Fibroblast of gingiva (primary cell): ENCODE measurements around the gene DCK.
"Not testable (repeated sequence)": the region's sequence is repeated elsewhere in the genome, so short reads cannot be mapped to it uniquely, and the experiment has no call there.

ENCODE experiments used
- DNase-seq: peaks from one replicate; pipeline ENCODE4 v3.0.0-alpha.2; 2011; ENCODE audit warnings: low read depth

The DCK gene

GRCh38 chr4:71001363-71001762 lies 7.9 kb downstream of the DCK start:
- DNase-seq = not testable (repeated sequence)

GRCh38 chr4:71004281-71004851 lies 10.9 kb downstream of the DCK start:
- no peak for DNase-seq

DNA sequence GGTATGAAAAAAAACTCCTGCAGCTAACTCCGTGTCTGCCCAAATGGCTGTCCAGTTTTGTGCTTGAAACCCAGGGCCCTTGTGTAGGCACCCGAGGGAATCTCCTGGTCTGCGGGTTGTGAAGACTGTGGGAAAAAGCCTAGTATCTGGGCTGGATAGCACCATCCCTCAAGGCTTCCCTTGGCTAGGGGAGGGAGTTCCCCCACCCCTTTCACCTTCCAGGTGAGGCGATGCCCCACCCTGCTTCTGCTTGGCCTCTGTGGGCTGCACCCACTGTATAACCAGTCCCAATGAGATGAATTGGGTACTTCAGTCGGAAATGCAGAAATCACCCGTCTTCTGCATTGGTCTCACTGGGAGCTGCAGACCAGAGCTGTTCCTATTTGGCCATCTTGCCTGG lies 11.6 kb downstream of the DCK start:
- DNase-seq = not testable (repeated sequence)

DNA sequence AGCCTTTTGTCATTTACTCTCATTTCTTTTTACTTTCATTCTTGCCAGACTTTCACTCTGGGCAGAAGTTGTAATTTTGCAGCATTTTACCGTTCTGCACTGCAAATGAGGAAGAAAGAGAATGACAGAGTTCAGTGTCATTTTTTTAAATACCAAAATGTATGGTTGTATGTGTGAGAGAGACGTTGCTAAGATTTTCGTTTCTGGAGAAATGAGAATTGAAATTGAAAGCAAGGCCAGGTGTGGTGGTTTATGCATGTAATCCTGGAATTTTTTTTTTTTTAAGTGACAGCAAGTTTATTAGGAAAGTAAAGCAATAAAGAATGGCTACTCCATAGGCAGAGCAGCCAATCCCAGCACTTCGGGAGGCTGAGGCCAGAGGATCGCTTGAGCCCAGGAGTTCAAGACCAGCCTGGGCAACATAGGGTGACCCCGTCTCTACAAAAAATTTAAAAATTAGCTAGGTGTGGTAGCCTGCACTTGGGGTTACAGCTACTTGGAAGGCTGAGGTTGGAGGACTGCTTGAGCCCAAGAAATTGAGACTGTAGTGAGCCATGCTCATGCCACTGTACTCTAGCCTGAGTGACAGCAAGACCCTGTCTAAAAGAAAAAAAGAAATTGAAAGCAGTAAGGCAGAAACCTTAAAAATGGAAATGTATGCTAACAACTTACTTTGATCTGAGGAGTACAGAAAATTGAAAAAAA lies 12.9 kb downstream of the DCK start:
- DNase-seq = no peak

- DNase-seq = no peak
Observed at GRCh38 chr4:71008196-71008595, 14.7 kb downstream of the DCK start.

- DNase-seq = no peak
Observed at GRCh38 chr4:71009086-71009485, 15.6 kb downstream of the DCK start.

DNA sequence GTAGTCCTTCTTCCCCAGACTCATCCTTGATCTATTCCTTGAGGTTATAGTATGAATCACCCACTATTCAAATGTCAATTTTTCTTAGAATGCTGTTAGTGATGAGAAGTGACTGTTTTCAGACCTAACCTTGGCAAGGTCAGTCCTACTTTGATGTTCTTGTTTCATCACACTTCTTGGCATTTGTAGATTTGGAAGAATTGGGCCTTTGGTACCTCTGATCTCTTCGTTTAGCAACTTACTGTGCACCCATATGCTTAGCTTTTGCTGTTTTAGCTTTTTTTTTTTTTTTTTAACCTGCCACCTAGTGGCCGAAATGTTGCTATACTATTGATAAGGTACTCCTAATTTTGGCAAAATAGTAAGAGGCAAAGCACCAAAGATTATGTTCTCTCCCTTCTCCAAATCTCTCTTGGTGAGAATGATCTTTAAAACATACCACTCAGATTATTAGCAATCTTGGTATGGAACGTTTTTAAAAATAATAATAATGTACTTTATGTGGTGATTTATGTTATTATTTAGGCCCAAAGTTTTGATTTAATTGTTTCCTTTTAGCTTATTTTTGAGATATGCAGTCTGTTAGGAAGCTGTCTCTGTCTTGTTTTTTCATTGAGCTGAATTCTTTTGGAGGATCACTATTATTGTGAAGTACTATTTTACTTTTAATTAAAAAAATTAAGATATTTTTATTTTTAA lies 16.6 kb downstream of the DCK start:
- DNase-seq = peak; percentile 38

DNA sequence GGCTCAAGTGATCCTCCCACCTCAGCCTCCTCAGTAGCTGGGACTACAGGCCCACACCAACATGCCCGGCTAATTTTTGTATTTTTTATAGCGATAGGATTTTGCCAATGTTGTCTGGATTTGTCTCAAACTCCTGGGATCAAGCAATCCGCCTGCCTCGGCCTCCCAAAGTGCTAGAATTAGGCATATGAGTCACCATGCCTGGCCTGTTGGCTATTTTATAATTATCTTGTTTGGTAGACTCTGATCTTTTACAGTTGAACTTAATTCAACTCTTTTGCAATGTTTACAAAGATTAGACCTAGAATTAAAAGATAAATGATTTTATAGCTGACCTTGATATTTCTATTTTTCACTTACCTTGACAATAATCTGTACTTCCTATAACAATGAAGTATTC lies 18.0 kb downstream of the DCK start:
- DNase-seq = no peak

DNA sequence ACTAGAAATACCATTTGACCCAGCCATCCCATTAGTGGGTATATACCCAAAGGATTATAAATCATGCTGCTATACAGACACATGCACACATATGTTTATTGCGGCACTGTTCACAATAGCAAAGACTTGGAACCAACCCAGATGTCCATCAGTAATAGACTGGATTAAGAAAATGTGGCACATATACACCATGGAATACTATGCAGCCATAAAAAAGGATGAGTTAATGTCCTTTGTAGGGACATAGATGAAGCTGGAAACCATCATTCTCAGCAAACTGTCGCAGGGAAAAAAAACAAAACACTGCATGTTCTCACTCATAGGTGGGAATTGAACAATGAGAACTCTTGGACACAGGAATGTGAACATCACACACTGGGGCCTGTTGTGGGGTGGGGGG lies 23.9 kb downstream of the DCK start:
- not testable (repeated sequence) for DNase-seq

GRCh38 chr4:71020611-71021010 lies 27.2 kb downstream of the DCK start:
- peak; percentile 12 for DNase-seq

- no peak for DNase-seq
Observed at GRCh38 chr4:71025654-71026053, 32.2 kb downstream of the DCK start.

DNA sequence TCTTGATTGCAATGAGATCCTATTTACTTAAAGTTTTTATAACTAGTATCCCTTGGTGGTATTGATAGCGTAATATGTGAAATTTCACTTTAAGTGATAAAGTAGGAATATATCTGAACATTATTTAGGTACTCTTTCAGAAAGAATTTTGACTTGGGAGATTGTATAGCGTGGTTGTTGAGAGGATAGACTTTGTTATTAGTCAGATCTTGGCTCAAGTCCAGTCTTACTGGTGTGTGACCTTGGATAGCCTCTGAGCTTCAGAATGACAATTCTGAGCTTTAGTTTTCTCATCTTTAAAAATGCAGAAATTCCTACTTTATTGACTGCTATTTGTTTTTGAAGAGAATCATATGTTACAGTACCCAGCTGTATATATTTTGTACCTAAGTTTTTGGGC lies 32.6 kb downstream of the DCK start:
- peak; percentile 37 for DNase-seq

DNA sequence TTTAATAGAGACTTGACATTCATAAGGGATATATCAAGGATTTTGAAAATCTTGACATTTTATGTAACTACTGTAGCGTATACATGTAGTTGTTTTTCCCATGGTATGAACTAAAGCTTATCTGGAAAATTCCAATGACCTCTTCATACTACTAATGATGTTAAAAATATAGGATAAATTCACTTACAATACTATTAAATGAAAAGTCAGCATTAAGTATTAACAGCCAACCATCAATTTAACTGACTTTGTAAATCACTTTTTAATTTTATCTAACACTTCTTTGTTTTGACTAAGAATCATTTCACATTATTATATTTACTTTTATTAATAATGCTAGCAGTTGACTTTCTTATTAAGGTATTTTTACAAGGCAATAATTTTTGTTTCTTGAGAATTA lies 34.2 kb downstream of the DCK start:
- DNase-seq = no peak

DNA sequence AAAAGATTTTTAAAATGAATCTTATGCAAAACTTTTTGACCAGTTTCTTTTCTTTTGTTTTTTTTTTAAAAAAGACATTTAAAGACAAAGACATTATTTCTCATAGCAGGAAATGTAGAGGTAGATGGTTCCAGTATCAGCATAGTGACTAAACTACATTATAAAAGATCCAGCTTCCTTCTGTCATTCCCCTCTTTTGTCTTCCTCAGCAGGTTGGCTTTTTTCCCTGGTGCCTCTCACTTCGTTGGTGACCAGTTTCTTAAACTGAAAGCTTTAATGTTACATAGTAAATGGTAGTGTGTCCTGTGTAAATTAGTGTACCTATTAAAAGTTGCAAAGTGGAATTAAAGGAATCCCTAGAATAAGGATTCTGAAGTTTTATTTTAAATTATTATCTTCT lies 36.1 kb downstream of the DCK start:
- no peak for DNase-seq

DNA sequence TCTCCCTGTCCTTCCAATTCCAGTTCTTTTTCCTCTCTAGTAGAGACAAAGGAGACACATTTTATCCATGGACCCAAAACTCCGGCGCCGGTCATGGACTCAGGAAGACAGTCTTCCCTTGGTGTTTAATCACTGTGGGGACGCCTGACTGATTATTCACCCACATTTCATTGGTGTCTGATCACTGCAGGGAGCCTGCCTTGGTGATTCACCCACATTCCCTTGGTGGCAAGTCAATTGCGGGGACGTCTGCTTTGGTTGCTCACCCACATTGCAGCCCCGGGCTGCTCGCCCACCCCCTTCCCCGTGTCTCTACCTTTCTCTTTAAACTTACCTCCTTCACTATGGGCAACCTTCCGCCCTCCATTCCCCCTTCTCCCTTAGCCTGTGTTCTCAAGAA lies 38.7 kb downstream of the DCK start:
- not testable (repeated sequence) for DNase-seq

- no peak for DNase-seq
Observed at GRCh38 chr4:71045256-71045655, 51.8 kb downstream of the DCK start.

DNA sequence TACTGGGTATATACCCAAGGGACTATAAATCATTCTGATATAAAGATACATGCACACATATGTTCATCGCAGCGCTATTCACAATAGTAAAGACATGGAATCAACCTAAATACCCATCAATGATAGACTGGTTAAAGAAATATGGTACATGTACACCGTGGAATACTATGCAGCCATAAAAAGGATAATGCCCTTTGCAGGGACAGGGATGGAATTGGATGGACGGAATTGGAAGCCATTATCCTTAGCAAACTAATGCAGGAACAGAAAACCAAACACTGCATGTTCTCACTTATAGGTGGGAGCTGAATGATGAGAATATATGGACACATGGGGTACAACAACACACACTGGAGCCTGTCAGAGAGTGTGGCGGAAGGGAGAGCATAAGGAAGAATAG lies 55.9 kb downstream of the DCK start:
- DNase-seq = no peak

- DNase-seq = no peak
Observed at GRCh38 chr4:71050809-71051208, 57.4 kb downstream of the DCK start.

DNA sequence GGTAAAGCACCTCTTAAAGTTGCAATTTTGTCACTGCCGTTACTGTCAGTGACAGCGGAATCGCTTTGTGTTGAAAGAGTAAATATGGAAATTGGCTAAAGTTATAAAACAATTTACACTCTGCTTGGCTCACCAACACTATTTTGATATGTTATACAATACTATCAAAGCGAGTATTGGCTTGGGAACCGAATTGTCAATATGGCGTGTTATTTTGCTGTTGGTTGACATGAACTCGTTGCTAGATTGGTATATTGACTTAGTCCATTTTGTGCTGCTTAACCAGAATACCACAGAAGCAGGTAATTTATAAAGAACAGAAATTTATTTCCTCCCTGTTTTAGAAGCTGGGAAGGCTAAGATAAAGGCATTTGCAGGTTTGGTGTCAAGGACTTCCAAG lies 58.6 kb downstream of the DCK start:
- no peak for DNase-seq

DNA sequence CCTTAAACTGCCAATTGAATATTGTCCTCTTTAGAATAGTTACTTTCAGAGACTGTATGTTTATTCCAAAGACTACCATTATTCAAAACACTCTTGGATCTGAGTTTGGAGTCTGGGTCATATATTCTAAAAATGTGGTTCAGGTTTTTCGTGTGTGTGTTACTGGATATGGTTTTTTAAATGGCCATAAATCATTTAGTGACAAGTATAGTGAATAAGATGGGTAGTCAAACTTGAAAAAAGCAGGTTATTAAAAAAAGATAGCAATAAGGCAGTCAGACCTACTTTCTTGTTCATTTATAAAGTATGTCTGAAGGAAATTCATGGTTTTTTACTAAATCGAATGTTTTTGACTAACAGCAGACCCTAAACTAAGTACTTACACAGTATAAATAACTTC lies 59.3 kb downstream of the DCK start:
- no peak for DNase-seq

GRCh38 chr4:71053613-71054012 lies 60.2 kb downstream of the DCK start:
- not testable (repeated sequence) for DNase-seq

DNA sequence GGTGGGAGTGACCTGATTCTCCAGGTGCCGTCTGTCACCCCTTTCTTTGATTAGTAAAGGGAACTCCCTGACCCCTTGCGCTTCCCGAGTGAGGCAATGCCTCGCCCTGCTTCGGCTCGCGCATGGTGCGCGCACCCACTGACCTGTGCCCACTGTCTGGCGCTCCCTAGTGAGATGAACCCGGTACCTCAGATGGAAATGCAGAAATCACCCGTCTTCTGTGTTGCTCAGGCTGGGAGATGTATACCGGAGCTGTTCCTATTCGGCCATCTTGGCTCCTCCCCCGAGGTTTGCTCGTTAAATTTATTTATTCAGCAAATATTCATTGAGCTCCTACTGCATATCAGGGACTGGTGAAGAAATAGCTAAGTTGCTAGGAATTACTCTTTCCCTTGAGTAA lies 66.1 kb downstream of the DCK start:
- not testable (repeated sequence) for DNase-seq

GRCh38 chr4:71062436-71062835 lies 69.0 kb downstream of the DCK start:
- DNase-seq = no peak

GRCh38 chr4:71063711-71064110 lies 70.3 kb downstream of the DCK start:
- no peak for DNase-seq
